Breast epithelium (tissue), 4 donors: ENCODE measurements around the gene RRM2. TPM values are rescaled to one million over a fixed set of nuclear protein-coding genes. Genes with fewer than 3 reads are reported as not detected.
A peak's percentile ranks its signal among the peaks of the same experiment; 100 is the strongest.

Experiments used
- DNase-seq, 2 donors: peaks; one replicate each; pipeline ENCODE4 v3.0.0-alpha.2; 2019; ENCODE audit warnings: low spot score in 2 of 2
- H3K27ac ChIP-seq, 2 donors: fragments of 200-600 bp; sonication (generic) in 1 of 2; one replicate each; pipeline ENCODE4 v1.5.1; 2016 to 2019; ENCODE audit warnings: mild to moderate bottlenecking in 1 of 2
- H3K27me3 ChIP-seq, 2 donors: fragments of 200-600 bp; sonication (generic) in 1 of 2; one replicate each; pipeline versions ENCODE4 v1.5.1 to v1.6.0; 2017 to 2019; ENCODE audit warnings: control low read depth in 1 of 2, mild to moderate bottlenecking in 1 of 2
- H3K36me3 ChIP-seq: fragments of 200-600 bp; one replicate; pipeline ENCODE4 v1.5.1; 2019
- H3K4me1 ChIP-seq, 2 donors: fragments of 200-600 bp; sonication (generic); one replicate each; pipeline ENCODE4 v1.5.1; 2016 to 2019; ENCODE audit warnings: control low read depth in 1 of 2
- H3K4me3 ChIP-seq, 3 donors: fragments of 200-600 bp; sonication (generic); 1 replicate in 2 of 3; 2 replicates in 1 of 3; pipeline ENCODE4 v1.5.1; 2016 to 2019; ENCODE audit warnings: mild to moderate bottlenecking in 3 of 3, moderate library complexity in 2 of 3
- H3K9me3 ChIP-seq, 2 donors: fragments of 200-600 bp; sonication (generic) in 1 of 2; one replicate each; pipeline ENCODE4 v1.5.1; 2016 to 2019; ENCODE audit warnings: control low read depth in 1 of 2
- CTCF ChIP-seq, 3 donors: fragments of 450-650 bp; IDR thresholded peaks; one replicate each; pipeline ENCODE4 v1.5.1; 2016 to 2017; ENCODE audit warnings: antibody characterized with exemption in 3 of 3, mild to moderate bottlenecking in 3 of 3, moderate library complexity in 3 of 3
- POLR2A ChIP-seq: fragments of 450-650 bp; IDR thresholded peaks from one replicate; pipeline ENCODE4 v1.6.1; 2016; ENCODE audit warnings: antibody characterized with exemption, mild to moderate bottlenecking, moderate library complexity
- POLR2AphosphoS5 ChIP-seq, 3 donors: sonication (generic); formaldehyde crosslinking; IDR thresholded peaks; one replicate each; pipeline ENCODE4 v1.6.1; 2017; ENCODE audit warnings: antibody characterized with exemption in 3 of 3
- intact Hi-C: fragments of 100-400 bp; cut with DNase I; formaldehyde crosslinking; loops from one replicate; pipeline ENCODE4 v1.15.1; 2023; ENCODE audit warnings: low total_unique reads
- total RNA-seq, 3 donors: library from RNA; depleted of rRNA; stranded (reverse); fragments of >200 nt; gene quantifications; one replicate each; pipeline ENCODE4 v1.1.0, GENCODE V29; 2016

RRM2 gene
- total RNA-seq, 3 donors from 2014 or later: 0.98 to 2.6 (median 1.6) TPM

DNA sequence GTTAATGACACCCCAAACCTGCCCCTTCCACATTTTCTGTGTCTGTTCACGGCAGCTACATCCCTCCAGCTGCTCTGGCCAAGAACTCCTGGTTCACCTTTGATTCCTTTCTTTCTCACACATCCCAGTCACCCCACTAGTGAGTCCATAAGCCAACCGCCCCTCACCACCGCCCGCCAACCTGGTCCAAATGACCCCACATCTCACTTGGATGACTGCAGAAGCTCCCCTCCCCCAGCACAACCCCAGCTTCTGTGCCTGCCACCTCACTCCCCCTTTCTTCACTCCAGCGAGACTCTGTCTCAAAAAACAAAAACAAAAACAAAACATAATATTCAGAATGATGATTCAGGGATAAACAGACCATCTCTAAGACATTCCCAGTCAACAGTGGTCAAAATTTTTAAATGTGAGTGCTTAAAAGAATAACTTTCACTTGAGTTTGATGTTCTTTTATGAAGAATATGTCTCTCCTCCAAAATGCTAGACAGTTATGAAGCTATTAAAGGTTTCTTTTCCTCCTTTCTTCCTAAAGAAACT, 45.5 kb upstream of the RRM2 start:
- Histone ChIP-seq H3K4me3 (no peak overlapping the region), H3K27me3 (peaks cover 0 to 15% of the 10 kb centered on the region in 2 donors), H3K4me1 (peaks cover 6 to 7% of the 10 kb centered on the region in 2 donors), H3K27ac (no peak overlapping the region), H3K9me3 (no peaks in the 10 kb centered on the region), H3K36me3 (no peaks in the 10 kb centered on the region)
- intact Hi-C loops: no loop called here
- TF ChIP-seq CTCF (IDR thresholded peaks at IDR 0.05) (no peak), POLR2AphosphoS5 (IDR thresholded peaks at IDR 0.05) (no peak), POLR2A (no peak)
- no peak for DNase-seq

DNA sequence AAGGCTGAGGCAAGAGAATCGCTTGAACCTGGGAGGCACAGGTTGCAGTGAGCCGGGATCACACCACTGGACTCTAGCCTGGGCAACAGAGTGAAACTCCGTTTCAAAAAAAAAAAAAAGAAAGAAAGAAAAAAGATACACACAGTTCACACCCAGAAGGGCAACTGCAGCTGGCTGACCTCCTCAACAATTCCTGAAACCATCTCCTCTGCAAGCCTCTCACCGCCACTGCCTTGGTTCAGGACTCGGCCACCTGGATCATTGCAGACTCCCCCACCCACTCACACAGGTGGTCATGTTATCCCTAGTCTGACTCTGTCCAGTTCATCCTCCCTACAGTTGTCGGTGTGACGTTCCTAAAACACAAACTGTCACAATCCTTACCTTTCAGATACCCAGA, 44.5 kb upstream of the RRM2 start:
- no peak for TF ChIP-seq CTCF (IDR thresholded peaks at IDR 0.05)
- no peak for TF ChIP-seq POLR2AphosphoS5 (IDR thresholded peaks at IDR 0.05)
- TF ChIP-seq POLR2A: no peak

GRCh38 chr2:10078704-10079265, 43.8 kb upstream of the RRM2 start:
- Histone ChIP-seq H3K27ac (peak overlapping the region; percentile 48 to 82), H3K9me3 (no peaks in the 10 kb centered on the region), H3K4me1 (peaks cover 6 to 7% of the 10 kb centered on the region in 2 donors), H3K36me3 (no peaks in the 10 kb centered on the region), H3K27me3 (peaks cover 0 to 16% of the 10 kb centered on the region in 2 donors), H3K4me3 (peak overlapping the region; percentile 57 to 80 (median 58))
- intact Hi-C loops: no loop called here
- no peak for DNase-seq
- TF ChIP-seq POLR2A: no peak
- no peak for TF ChIP-seq POLR2AphosphoS5 (IDR thresholded peaks at IDR 0.05)
- no peak for TF ChIP-seq CTCF (IDR thresholded peaks at IDR 0.05)

More for the DNA sequence above, 44.5 kb upstream of the RRM2 start:
- H3K36me3 ChIP-seq: no peaks in the 10 kb centered on the region
- peaks cover 0 to 16% of the 10 kb centered on the region in 2 donors for H3K27me3 ChIP-seq
- peaks cover 6 to 7% of the 10 kb centered on the region in 2 donors for H3K4me1 ChIP-seq
- no peaks in the 10 kb centered on the region for H3K9me3 ChIP-seq
- intact Hi-C loops: no loop called here
- no peak for DNase-seq
- no peak overlapping the region for H3K4me3 ChIP-seq
- no peak overlapping the region for H3K27ac ChIP-seq

DNA sequence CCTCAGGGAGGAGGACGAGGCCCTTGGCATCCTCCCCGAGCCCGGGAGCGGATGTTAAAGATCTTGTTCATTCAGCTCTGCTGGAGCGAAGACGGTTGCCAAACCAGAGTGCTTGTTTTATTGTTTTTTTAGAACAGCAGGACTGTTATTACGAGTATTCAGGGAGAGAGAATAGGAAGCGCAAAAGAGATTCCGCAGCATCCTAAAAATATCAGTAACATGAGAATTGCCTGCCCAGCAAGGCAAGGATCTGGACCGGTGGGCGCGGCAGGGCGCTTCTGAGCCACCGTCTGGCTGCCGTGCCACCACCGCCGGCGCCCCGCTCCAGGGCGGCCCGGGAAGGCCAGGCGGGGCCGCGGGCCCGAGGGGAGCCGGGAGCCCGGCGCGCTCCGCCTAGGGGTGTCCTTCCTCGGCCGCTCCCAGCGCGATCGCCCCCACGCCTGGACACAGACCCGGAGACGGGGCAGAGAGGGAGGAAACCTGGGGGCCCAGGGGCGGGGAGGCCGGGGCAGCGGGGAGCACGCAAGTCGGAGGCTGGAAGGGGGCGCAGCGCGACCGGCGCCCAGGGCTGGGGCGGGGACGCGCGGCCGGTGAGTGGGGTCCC, 43.2 kb upstream of the RRM2 start:
- Histone ChIP-seq H3K36me3 (no peaks in the 10 kb centered on the region), H3K4me1 (peaks cover 6 to 7% of the 10 kb centered on the region in 2 donors), H3K4me3 (peak overlapping the region; percentile 57 to 80 (median 58)), H3K27ac (peak overlapping the region; percentile 48 to 82), H3K9me3 (no peaks in the 10 kb centered on the region), H3K27me3 (peaks cover 0 to 16% of the 10 kb centered on the region in 2 donors)
- no peak for DNase-seq
- intact Hi-C loops: no loop called here
- TF ChIP-seq POLR2A (no peak), CTCF (IDR thresholded peaks at IDR 0.05) (no peak), POLR2AphosphoS5 (IDR thresholded peaks at IDR 0.05) (no peak)

DNA sequence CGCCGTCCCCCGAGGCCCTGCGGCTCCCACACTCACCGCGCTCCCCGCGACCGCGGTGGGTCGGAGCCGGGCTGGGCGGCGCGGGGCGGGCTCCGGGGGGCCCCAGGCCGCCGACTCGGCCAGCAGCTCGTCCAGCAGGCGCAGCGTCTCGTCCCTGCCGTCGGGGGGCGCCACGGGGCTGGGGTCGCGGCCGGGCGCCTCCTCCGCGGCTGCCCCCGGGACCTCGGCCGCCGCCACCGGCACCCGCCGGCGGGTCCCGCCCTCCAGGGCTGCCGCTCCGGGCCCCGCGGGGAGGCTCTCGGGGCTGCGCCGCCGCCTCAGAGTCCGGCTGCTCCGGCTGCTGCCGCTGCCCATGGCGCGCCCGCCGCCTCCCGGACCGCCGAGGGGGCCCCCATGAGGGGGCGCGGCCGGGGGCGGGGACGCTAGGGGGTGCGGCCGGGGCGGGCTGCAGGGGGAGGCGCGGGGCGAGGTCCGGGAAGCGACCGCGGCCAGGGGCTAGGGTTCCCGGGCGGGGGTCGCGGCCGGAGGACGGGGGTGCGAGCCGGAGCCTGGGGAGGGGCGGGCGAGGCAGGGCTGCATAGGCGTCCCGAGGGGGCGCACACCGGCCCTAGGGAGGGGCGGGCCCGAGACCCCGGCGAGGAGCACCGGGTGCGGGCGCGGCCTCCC, 42.5 kb upstream of the RRM2 start, which contains the start of gene CYS1:
TSS of gene CYS1 (minus strand) at position 542 of the 666 bp plus-strand sequence. CDS start at position 354, 188 bp downstream.
- DNase-seq: no peak
- Histone ChIP-seq H3K9me3 (no peaks in the 10 kb centered on the region), H3K36me3 (no peaks in the 10 kb centered on the region), H3K27ac (peak within 1 kb of the TSS; percentile 48 to 82), H3K4me1 (peaks cover 6 to 7% of the 10 kb centered on the region in 2 donors), H3K4me3 (peak within 1 kb of the TSS; percentile 57 to 80 (median 58)), H3K27me3 (peaks cover 0 to 20% of the 10 kb centered on the region in 2 donors)
- intact Hi-C loops: no loop called here
- TF ChIP-seq CTCF (IDR thresholded peaks at IDR 0.05) (no peak), POLR2AphosphoS5 (IDR thresholded peaks at IDR 0.05) (no peak), POLR2A (no peak)
